Prostate gland (tissue), 2 donors: ENCODE data around the gene ATG7.

Experiments used
- CTCF ChIP-seq, 4 experiments: fragments of 200-600 bp in 2 of 4; fragments of 450-650 bp in 2 of 4; sonication (generic) in 2 of 4; IDR thresholded peaks; 1 replicate in 3 of 4; 2 replicates in 1 of 4; pipeline ENCODE4 v1.5.1; 2016 to 2019; ENCODE audit warnings: antibody characterized with exemption in 4 of 4, mild to moderate bottlenecking in 2 of 4, moderate library complexity in 2 of 4
- POLR2A ChIP-seq: fragments of 450-650 bp; IDR thresholded peaks from one replicate; pipeline ENCODE4 v1.6.1; 2016; ENCODE audit warnings: antibody characterized with exemption, mild to moderate bottlenecking
- POLR2AphosphoS5 ChIP-seq: sonication (generic); formaldehyde crosslinking; IDR thresholded peaks from one replicate; pipeline ENCODE4 v1.6.1; 2017; ENCODE audit warnings: antibody characterized with exemption

DNA sequence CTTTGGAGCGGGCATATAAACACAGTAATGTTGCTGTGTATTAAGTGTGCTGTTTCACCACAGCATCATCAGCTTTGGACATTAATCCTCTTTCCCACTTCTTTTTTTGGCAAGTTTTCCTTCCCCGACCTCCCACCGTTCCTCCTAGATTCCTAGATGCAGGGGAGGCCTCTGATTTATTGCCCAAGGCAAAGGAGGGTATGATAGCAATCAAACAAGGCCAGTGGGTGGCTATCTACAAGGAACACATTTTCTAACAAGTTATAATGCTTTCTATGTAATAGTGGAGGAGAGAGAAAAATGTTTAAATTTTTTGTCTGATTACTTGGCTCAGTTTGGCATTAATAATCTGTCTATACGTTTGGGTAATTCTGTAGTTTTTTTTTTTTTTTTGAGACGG is 38.1 kb downstream of the ATG7 start:
- TF ChIP-seq POLR2A (no peak), CTCF (IDR thresholded peaks at IDR 0.05) (no peak), POLR2AphosphoS5 (no peak)
